Lung (tissue), 12 donors: Measurements from ENCODE around the gene IL17B. TPM values are rescaled to one million over a fixed set of nuclear protein-coding genes. Genes with fewer than 3 reads are reported as not detected.

Experiments
- ATAC-seq: fragments of 200-7000 bp; cut with Tn5 transposase; one replicate; pipeline ENCODE4 v1.9.1; 2020; ENCODE audit warnings: moderate number of reproducible peaks; ENCODE audit not compliant: insufficient read depth, low FRiP score
- DNase-seq, 3 donors: peaks; one replicate each; pipeline ENCODE4 v3.0.0-alpha.2; 2013 to 2017
- H3K27ac ChIP-seq, 2 donors: one replicate each; pipeline ENCODE4 v1.5.1; 2013; ENCODE audit warnings: mild to moderate bottlenecking in 2 of 2, moderate library complexity in 2 of 2, control low read depth in 1 of 2, inconsistent platforms in 1 of 2, low read depth in 1 of 2, low read length in 1 of 2
- H3K27me3 ChIP-seq, 3 donors: one replicate each; pipeline ENCODE4 v1.5.1; 2013; ENCODE audit warnings: low read length in 2 of 3; ENCODE audit not compliant: control insufficient read depth in 3 of 3, insufficient read depth in 3 of 3
- H3K36me3 ChIP-seq, 4 donors: one replicate each; pipeline ENCODE4 v1.5.1; 2013; ENCODE audit warnings: low read length in 4 of 4, mild to moderate bottlenecking in 1 of 4, moderate library complexity in 1 of 4; ENCODE audit not compliant: control insufficient read depth in 4 of 4, insufficient read depth in 4 of 4
- H3K4me1 ChIP-seq, 5 donors: one replicate each; pipeline ENCODE4 v1.5.1; 2013; ENCODE audit warnings: low read length in 5 of 5, mild to moderate bottlenecking in 2 of 5, moderate library complexity in 1 of 5; ENCODE audit not compliant: control insufficient read depth in 5 of 5, insufficient read depth in 5 of 5
- H3K4me3 ChIP-seq: one replicate; pipeline ENCODE4 v1.5.1; 2013; ENCODE audit warnings: mild to moderate bottlenecking, control low read depth, moderate library complexity
- H3K9ac ChIP-seq, 2 donors: one replicate each; pipeline ENCODE4 v1.5.1; 2013; ENCODE audit warnings: low read length in 2 of 2, control low read depth in 1 of 2; ENCODE audit not compliant: insufficient read depth in 1 of 2
- H3K9me3 ChIP-seq, 4 donors: one replicate each; pipeline ENCODE4 v1.5.1; 2013; ENCODE audit warnings: low read length in 3 of 4, mild to moderate bottlenecking in 1 of 4, moderate library complexity in 1 of 4; ENCODE audit not compliant: control insufficient read depth in 4 of 4, insufficient read depth in 3 of 4
- WGBS, 2 donors: extraction: QIAGEN DNeasy Blood & Tissue Kit; methylation state at CpG; one replicate each; pipeline ENCODE4 v1.1.7; 2013; 5-methylcytosine and 5-hydroxymethylcytosine counted together
- polyA plus RNA-seq, 2 donors: library from polyadenylated mRNA; stranded (reverse); fragments of 200-250 nt; gene quantifications; one replicate each; pipeline ENCODE4 v1.2.1, GENCODE V29; 2013
- total RNA-seq, 2 donors: library from RNA; depleted of rRNA in 1 of 2; stranded (reverse); fragments of >200 nt in 1 of 2; gene quantifications; one replicate each; pipeline ENCODE4 v1.2.1, GENCODE V29; 2014 to 2021
- TF ChIP-seq, protein P1 (sequence below): IDR thresholded peaks from 2 replicates; pipeline ENCODE4 v1.5.1; 2012; ENCODE audit warnings: mild to moderate bottlenecking; ENCODE audit errors: control extremely low read depth, extremely low read depth
- donor health status: control.
- donor health status: control.
- donor health status: Bipolar disorder and iron deficiency.
- donor health status: healthy.
- donor health status: DM: yes; HTN: yes; CAD: no.

IL17B gene
- total and polyA plus RNA-seq, 4 donors = 0.26 to 1.3 (median 0.39) TPM

- Histone ChIP-seq H3K27me3 (no peaks in the 10 kb centered on the region), H3K9me3 (no peaks in the 10 kb centered on the region), H3K4me1 (peaks cover 0 to 86% (median 32%) of the 10 kb centered on the region in 5 donors), H3K36me3 (peaks cover 0 to 13% (median 2%) of the 10 kb centered on the region in 4 donors), H3K4me3 (peak overlapping the region; percentile 28), H3K9ac (peak overlapping the region; percentile 43 to 80), H3K27ac (peak overlapping the region in 1 of 2 donors; percentile 73)
- TF ChIP-seq, protein P1, sequence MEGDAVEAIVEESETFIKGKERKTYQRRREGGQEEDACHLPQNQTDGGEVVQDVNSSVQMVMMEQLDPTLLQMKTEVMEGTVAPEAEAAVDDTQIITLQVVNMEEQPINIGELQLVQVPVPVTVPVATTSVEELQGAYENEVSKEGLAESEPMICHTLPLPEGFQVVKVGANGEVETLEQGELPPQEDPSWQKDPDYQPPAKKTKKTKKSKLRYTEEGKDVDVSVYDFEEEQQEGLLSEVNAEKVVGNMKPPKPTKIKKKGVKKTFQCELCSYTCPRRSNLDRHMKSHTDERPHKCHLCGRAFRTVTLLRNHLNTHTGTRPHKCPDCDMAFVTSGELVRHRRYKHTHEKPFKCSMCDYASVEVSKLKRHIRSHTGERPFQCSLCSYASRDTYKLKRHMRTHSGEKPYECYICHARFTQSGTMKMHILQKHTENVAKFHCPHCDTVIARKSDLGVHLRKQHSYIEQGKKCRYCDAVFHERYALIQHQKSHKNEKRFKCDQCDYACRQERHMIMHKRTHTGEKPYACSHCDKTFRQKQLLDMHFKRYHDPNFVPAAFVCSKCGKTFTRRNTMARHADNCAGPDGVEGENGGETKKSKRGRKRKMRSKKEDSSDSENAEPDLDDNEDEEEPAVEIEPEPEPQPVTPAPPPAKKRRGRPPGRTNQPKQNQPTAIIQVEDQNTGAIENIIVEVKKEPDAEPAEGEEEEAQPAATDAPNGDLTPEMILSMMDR = no peak
- DNase-seq = peak in 1 of 3 donors; percentile 56
- no peak for ATAC-seq
- WGBS, 2 donors = 76% methylated on average over 6 of the region's 6 CpGs
Measured at GRCh38 chr5:149409268-149409948, 30.3 kb upstream of the IL17B start.

DNA sequence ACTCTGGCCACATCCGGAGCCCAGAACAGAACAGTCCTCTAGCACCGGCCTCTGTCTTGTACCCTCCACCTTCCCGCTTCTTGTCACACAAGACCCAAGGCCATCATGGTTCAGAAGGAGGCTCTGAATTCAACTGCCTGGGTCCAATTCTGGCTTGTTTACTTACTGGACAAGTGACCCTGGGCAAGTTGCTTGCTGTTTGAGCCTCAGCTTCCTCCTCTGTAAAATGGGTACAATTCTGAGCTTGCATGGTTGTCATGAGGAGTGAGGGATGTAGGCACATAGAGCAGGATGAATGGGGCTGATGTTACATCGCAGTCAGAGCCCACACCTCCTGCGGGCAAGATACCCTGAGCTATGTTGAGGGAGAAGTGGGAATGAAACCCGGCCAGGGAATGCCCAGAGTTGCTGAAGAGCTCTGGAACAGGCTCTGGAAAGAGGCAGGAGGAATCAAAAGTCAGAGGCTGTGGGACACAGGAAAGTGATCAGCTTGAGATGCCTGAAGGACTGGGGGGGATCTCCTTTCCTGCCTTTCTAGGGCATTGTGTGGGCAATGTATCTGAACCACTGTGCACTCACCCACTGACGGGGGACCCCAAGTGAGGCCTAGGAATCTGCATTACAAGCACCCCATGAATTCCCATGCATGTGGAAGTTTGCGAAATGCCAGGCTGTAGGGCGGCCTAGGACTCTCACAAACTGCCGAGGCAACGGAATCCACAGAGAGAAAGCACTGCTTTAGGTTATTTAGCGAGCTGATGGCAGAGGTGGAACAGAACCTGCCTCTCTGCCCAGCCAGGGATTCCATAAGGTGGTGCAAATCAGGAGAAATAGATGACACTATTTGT lies 29.4 kb upstream of the IL17B start:
- 77 to 79% methylated on average over 12 of the region's 12 CpGs for WGBS, 2 donors
- Histone ChIP-seq H3K4me3 (peak overlapping the region; percentile 28), H3K4me1 (peaks cover 0 to 85% (median 33%) of the 10 kb centered on the region in 5 donors), H3K9ac (peak overlapping the region; percentile 26 to 80), H3K27ac (peak overlapping the region in 1 of 2 donors; percentile 73), H3K36me3 (peaks cover 0 to 13% (median 0%) of the 10 kb centered on the region in 4 donors), H3K9me3 (no peaks in the 10 kb centered on the region), H3K27me3 (no peaks in the 10 kb centered on the region)
- DNase-seq = peak in 1 of 3 donors; percentile 37
- no peak for ATAC-seq
- TF ChIP-seq, protein P1 = no peak

DNA sequence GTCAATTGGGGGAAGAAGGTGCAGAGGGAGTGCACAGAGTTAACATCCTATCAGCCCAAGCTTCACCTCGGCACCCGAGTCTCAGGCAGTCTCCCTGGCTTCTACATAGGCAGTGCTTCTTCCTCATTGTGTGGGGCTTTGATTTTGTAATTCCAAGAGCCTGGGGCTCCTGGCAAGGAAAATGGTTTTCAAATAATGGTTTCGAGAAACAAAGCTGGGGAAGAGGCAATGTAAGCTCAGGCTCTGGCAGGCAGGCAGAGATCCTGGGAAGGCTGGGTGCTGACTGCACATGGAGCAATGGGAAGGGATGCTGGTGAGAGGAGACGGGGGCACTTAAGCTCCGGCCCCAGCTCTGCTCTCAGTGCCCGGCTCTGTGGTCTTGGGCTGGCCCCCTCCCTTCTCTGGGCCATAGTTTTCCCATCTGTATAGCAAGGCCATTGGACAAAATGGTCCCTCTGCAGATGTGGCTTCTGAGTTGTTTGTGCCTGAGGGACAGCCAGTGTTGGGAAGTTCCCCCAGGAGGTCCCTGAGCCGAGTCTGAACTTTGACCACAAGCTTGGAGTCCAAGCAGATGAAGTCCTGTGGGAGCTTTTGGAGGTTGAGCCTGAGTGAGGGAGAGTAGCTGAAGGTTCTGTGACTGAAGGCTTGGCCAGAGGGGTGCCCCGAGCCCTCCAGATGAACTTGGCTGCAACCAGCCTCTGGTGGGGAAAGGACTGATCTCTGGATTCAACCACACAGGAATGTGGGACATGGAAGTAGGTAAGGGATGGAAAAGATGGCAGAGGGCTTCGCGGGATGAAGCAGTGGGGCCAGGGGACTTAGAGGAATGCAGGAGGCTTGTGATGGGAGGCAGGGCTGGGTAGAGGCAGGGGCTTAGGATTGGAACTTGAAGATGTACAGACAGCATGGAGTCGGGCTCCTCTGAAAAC lies 28.5 kb upstream of the IL17B start:
- peaks cover 0 to 77% (median 33%) of the 10 kb centered on the region in 5 donors for H3K4me1 ChIP-seq
- no peaks in the 10 kb centered on the region for H3K9me3 ChIP-seq
- TF ChIP-seq, protein P1 = no peak
- H3K36me3 ChIP-seq = peaks cover 0 to 13% (median 0%) of the 10 kb centered on the region in 4 donors
- H3K9ac ChIP-seq = peak overlapping the region; percentile 80 to 81
- WGBS, 2 donors = 64 to 78% methylated on average over 11 of the region's 11 CpGs
- DNase-seq (peak in 2 of 3 donors; percentile 48 to 52), ATAC-seq (no peak)
- no peaks in the 10 kb centered on the region for H3K27me3 ChIP-seq
- peak overlapping the region; percentile 55 to 73 for H3K27ac ChIP-seq
- H3K4me3 ChIP-seq = peak overlapping the region; percentile 34
